ENCODE measurements around the gene PGM3.

The PGM3 gene

GRCh38 chr6:83183082-83183828, 9.8 kb downstream of the PGM3 start:
- DNase-seq (ENCODE audit: low read depth in 1 of 2, low spot score in 1 of 2) = no peak

GRCh38 chr6:83182114-83182513, 11.0 kb downstream of the PGM3 start:
- DNase-seq (ENCODE audit: low read depth in 1 of 2, low spot score in 1 of 2) = no peak

GRCh38 chr6:83180426-83180950, 12.6 kb downstream of the PGM3 start:
- no peak for DNase-seq (ENCODE audit: low read depth in 1 of 2, low spot score in 1 of 2)

GRCh38 chr6:83176246-83176645, 16.8 kb downstream of the PGM3 start:
- DNase-seq (ENCODE audit: low read depth in 1 of 2, low spot score in 1 of 2) = no peak

GRCh38 chr6:83169511-83169910, 23.6 kb downstream of the PGM3 start:
- no peak for DNase-seq (ENCODE audit: low read depth in 1 of 2, low spot score in 1 of 2)

GRCh38 chr6:83169106-83169505, 24.0 kb downstream of the PGM3 start:
- DNase-seq (ENCODE audit: low read depth in 1 of 2, low spot score in 1 of 2) = no peak

GRCh38 chr6:83168556-83168955, 24.5 kb downstream of the PGM3 start:
- no peak for DNase-seq (ENCODE audit: low read depth in 1 of 2, low spot score in 1 of 2)

GRCh38 chr6:83167726-83168278, 25.3 kb downstream of the PGM3 start:
- DNase-seq (ENCODE audit: low read depth in 1 of 2, low spot score in 1 of 2) = no peak

GRCh38 chr6:83160167-83160566, 32.9 kb downstream of the PGM3 start:
- no peak for DNase-seq (ENCODE audit: low read depth in 1 of 2, low spot score in 1 of 2)

GRCh38 chr6:83155794-83156193, 37.3 kb downstream of the PGM3 start:
- no peak for DNase-seq (ENCODE audit: low read depth in 1 of 2, low spot score in 1 of 2)

GRCh38 chr6:83153883-83154521, 39.1 kb downstream of the PGM3 start:
- no peak for DNase-seq (ENCODE audit: low read depth in 1 of 2, low spot score in 1 of 2)

- no peak for DNase-seq (ENCODE audit: low read depth in 1 of 2, low spot score in 1 of 2)
Measured at GRCh38 chr6:83152913-83153312, 40.2 kb downstream of the PGM3 start.

GRCh38 chr6:83151114-83151513, 42.0 kb downstream of the PGM3 start:
- no peak for DNase-seq (ENCODE audit: low read depth in 1 of 2, low spot score in 1 of 2)

GRCh38 chr6:83138758-83139157, 54.3 kb downstream of the PGM3 start:
- DNase-seq (ENCODE audit: low read depth in 1 of 2, low spot score in 1 of 2) = no peak

- DNase-seq (ENCODE audit: low read depth in 1 of 2, low spot score in 1 of 2) = no peak
Measured at GRCh38 chr6:83138118-83138722, 54.8 kb downstream of the PGM3 start.

- no peak for DNase-seq (ENCODE audit: low read depth in 1 of 2, low spot score in 1 of 2)
Measured at GRCh38 chr6:83132121-83132520, 60.9 kb downstream of the PGM3 start.

GRCh38 chr6:83127976-83128375, 65.1 kb downstream of the PGM3 start:
- no peak for DNase-seq (ENCODE audit: low read depth in 1 of 2, low spot score in 1 of 2)

GRCh38 chr6:83127258-83127657, 65.8 kb downstream of the PGM3 start:
- no peak for DNase-seq (ENCODE audit: low read depth in 1 of 2, low spot score in 1 of 2)

GRCh38 chr6:83126807-83127206, 66.3 kb downstream of the PGM3 start:
- no peak for DNase-seq (ENCODE audit: low read depth in 1 of 2, low spot score in 1 of 2)

GRCh38 chr6:83126223-83126622, 66.8 kb downstream of the PGM3 start:
- no peak for DNase-seq (ENCODE audit: low read depth in 1 of 2, low spot score in 1 of 2)

- DNase-seq (ENCODE audit: low read depth in 1 of 2, low spot score in 1 of 2) = no peak
Measured at GRCh38 chr6:83125425-83125824, 67.6 kb downstream of the PGM3 start.

GRCh38 chr6:83124553-83124952, 68.5 kb downstream of the PGM3 start:
- no peak for DNase-seq (ENCODE audit: low read depth in 1 of 2, low spot score in 1 of 2)

All from activated T-helper 1 cell treated with anti-CD3 and anti-CD28 coated beads, Interleukin-2, amount 50 U/mL, for 16 hours (primary cell).